PC-3 (cell line): ENCODE results near the gene DNAAF2.

Source experiments
- CTCF ChIP-seq: fragments of 300-600 bp; sonication (generic); conservative IDR thresholded peaks from 2 replicates; pipeline ENCODE4 v1.5.1; 2017; ENCODE audit warnings: antibody characterized with exemption, low read depth, mild to moderate bottlenecking, low read length
- EZH2 ChIP-seq: fragments of 300-600 bp; sonication (generic); IDR thresholded peaks from one replicate; pipeline ENCODE4 v1.6.1; 2017; ENCODE audit warnings: antibody characterized with exemption, mild to moderate bottlenecking, low read length; ENCODE audit not compliant: unreplicated experiment
- EZH2phosphoT487 ChIP-seq: fragments of 300-600 bp; sonication (generic); IDR thresholded peaks from 2 replicates; pipeline ENCODE4 v1.6.1; 2018; ENCODE audit warnings: mild to moderate bottlenecking, antibody characterized with exemption, low read length, borderline replicate concordance

- TF ChIP-seq CTCF, result no peak
- TF ChIP-seq EZH2phosphoT487, result no peak
- no peak for TF ChIP-seq EZH2
These were observed 44.2 kb upstream of the DNAAF2 start for GRCh38 chr14:49679271-49679670.
